ENCODE data around the gene TPPP. TPM values are rescaled to one million over a fixed set of nuclear protein-coding genes. Genes with fewer than 3 reads are reported as not detected.
"Not testable (repeated sequence)": the region's sequence is repeated elsewhere in the genome, so short reads cannot be mapped to it uniquely, and the experiment has no call there.

The TPPP gene
- total and polyA plus RNA-seq, 2 experiments from 2014 or later, result not detected

- H3K27me3 ChIP-seq (replicated peaks; ENCODE audit: insufficient read depth), result peaks cover 11% of the 10 kb centered on the region
- H3K4me2 ChIP-seq (ENCODE audit: unreplicated experiment); H4K20me1 ChIP-seq (ENCODE audit: insufficient read depth); H2AFZ ChIP-seq; H3K27ac ChIP-seq; H3K4me3 ChIP-seq; DNase-seq; H3K79me2 ChIP-seq (ENCODE audit: insufficient read depth); H3K9ac ChIP-seq; H3K9me2 ChIP-seq (ENCODE audit: insufficient read depth); in situ Hi-C loops (cut with MboI); H3K36me3 ChIP-seq (ENCODE audit: low read depth); H3F3A ChIP-seq (ENCODE audit: insufficient read depth); H3K9me3 ChIP-seq (ENCODE audit: low read depth); H3K4me1 ChIP-seq (ENCODE audit: insufficient read depth): not testable (repeated sequence)
- 31 to 43% methylated on average over 2 to 4 of the region's 4 CpGs for WGBS, 2 experiments (ENCODE audit: low coverage in 1 of 2, low lambda C conversion rate in 2 of 2, missing lambda C conversion rate in 2 of 2)
These were observed 30.2 kb upstream of the TPPP start for GRCh38 chr5:723309-723708.

- H3K9ac ChIP-seq; H2AFZ ChIP-seq; H3K4me2 ChIP-seq (ENCODE audit: unreplicated experiment); H3K27ac ChIP-seq; H3K4me1 ChIP-seq (ENCODE audit: insufficient read depth); H4K20me1 ChIP-seq (ENCODE audit: insufficient read depth); H3F3A ChIP-seq (ENCODE audit: insufficient read depth); H3K9me3 ChIP-seq (ENCODE audit: low read depth); H3K36me3 ChIP-seq (ENCODE audit: low read depth); H3K27me3 ChIP-seq (replicated peaks; ENCODE audit: insufficient read depth); in situ Hi-C loops (cut with MboI); H3K4me3 ChIP-seq; H3K79me2 ChIP-seq (ENCODE audit: insufficient read depth); H3K9me2 ChIP-seq (ENCODE audit: insufficient read depth); DNase-seq: not testable (repeated sequence)
- 18 to 30% methylated on average over 1 of the region's 1 CpG for WGBS, 2 experiments (ENCODE audit: low coverage in 1 of 2, low lambda C conversion rate in 2 of 2, missing lambda C conversion rate in 2 of 2)
These were observed 26.2 kb upstream of the TPPP start for GRCh38 chr5:719379-719778.

GRCh38 chr5:717143-717542, 24.0 kb upstream of the TPPP start:
- WGBS, 2 experiments (ENCODE audit: low coverage in 1 of 2, low lambda C conversion rate in 2 of 2, missing lambda C conversion rate in 2 of 2), result 22 to 30% methylated on average over 7 of the region's 7 CpGs
- DNase-seq, result no peak
- peaks cover 10% of the 10 kb centered on the region; the same call in 1 of the 2 replicates for H3K27me3 ChIP-seq (replicated peaks; ENCODE audit: insufficient read depth)
- H3K4me2 ChIP-seq (ENCODE audit: unreplicated experiment), result no peak overlapping the region
- no peak overlapping the region for H3K27ac ChIP-seq
- in situ Hi-C loops (cut with MboI), result no loop called here
- no peak overlapping the region for H2AFZ ChIP-seq
- H3K9me2 ChIP-seq (ENCODE audit: insufficient read depth), result no peaks in the 10 kb centered on the region
- no peak for TF ChIP-seq EZH2 (IDR thresholded peaks at IDR 0.05; ENCODE audit: insufficient read depth, poor library complexity, severe bottlenecking)
- no peaks in the 10 kb centered on the region for H3K36me3 ChIP-seq (ENCODE audit: low read depth)
- H3K9me3 ChIP-seq (ENCODE audit: low read depth), result no peaks in the 10 kb centered on the region
- no peaks in the 10 kb centered on the region for H4K20me1 ChIP-seq (ENCODE audit: insufficient read depth)
- H3K79me2 ChIP-seq (ENCODE audit: insufficient read depth), result no peaks in the 10 kb centered on the region
- H3F3A ChIP-seq (ENCODE audit: insufficient read depth), result no peaks in the 10 kb centered on the region
- H3K9ac ChIP-seq, result no peak overlapping the region
- no peak overlapping the region for H3K4me3 ChIP-seq
- H3K4me1 ChIP-seq (ENCODE audit: insufficient read depth), result no peaks in the 10 kb centered on the region

- DNase-seq; in situ Hi-C loops (cut with MboI); H3K9me3 ChIP-seq (ENCODE audit: low read depth); H2AFZ ChIP-seq; H3F3A ChIP-seq (ENCODE audit: insufficient read depth); H3K9ac ChIP-seq; H3K27ac ChIP-seq; H4K20me1 ChIP-seq (ENCODE audit: insufficient read depth); H3K4me2 ChIP-seq (ENCODE audit: unreplicated experiment); H3K9me2 ChIP-seq (ENCODE audit: insufficient read depth); H3K79me2 ChIP-seq (ENCODE audit: insufficient read depth); H3K4me1 ChIP-seq (ENCODE audit: insufficient read depth); H3K4me3 ChIP-seq; H3K27me3 ChIP-seq (replicated peaks; ENCODE audit: insufficient read depth); H3K36me3 ChIP-seq (ENCODE audit: low read depth): not testable (repeated sequence)
- WGBS, 2 experiments (ENCODE audit: low coverage in 1 of 2, low lambda C conversion rate in 2 of 2, missing lambda C conversion rate in 2 of 2), result 8 to 14% methylated on average over 4 of the region's 4 CpGs
These were observed 23.6 kb upstream of the TPPP start for GRCh38 chr5:716740-717139.

GRCh38 chr5:715636-716035, 22.5 kb upstream of the TPPP start:
- H3K79me2 ChIP-seq (ENCODE audit: insufficient read depth); H3K4me1 ChIP-seq (ENCODE audit: insufficient read depth); H3K9me3 ChIP-seq (ENCODE audit: low read depth); H3K27me3 ChIP-seq (replicated peaks; ENCODE audit: insufficient read depth); H3K9ac ChIP-seq; H3F3A ChIP-seq (ENCODE audit: insufficient read depth); H2AFZ ChIP-seq; H3K9me2 ChIP-seq (ENCODE audit: insufficient read depth); H3K27ac ChIP-seq; H3K4me2 ChIP-seq (ENCODE audit: unreplicated experiment); DNase-seq; in situ Hi-C loops (cut with MboI); H3K36me3 ChIP-seq (ENCODE audit: low read depth); H3K4me3 ChIP-seq; H4K20me1 ChIP-seq (ENCODE audit: insufficient read depth): not testable (repeated sequence)
- 30 to 35% methylated on average over 4 of the region's 4 CpGs for WGBS, 2 experiments (ENCODE audit: low coverage in 1 of 2, low lambda C conversion rate in 2 of 2, missing lambda C conversion rate in 2 of 2)

- H3F3A ChIP-seq (ENCODE audit: insufficient read depth); DNase-seq; H3K4me1 ChIP-seq (ENCODE audit: insufficient read depth); H3K79me2 ChIP-seq (ENCODE audit: insufficient read depth); H3K27me3 ChIP-seq (replicated peaks; ENCODE audit: insufficient read depth); H3K4me3 ChIP-seq; in situ Hi-C loops (cut with MboI); H3K9me2 ChIP-seq (ENCODE audit: insufficient read depth); H3K27ac ChIP-seq; H3K4me2 ChIP-seq (ENCODE audit: unreplicated experiment); H3K9ac ChIP-seq; H2AFZ ChIP-seq; H3K36me3 ChIP-seq (ENCODE audit: low read depth); H4K20me1 ChIP-seq (ENCODE audit: insufficient read depth); H3K9me3 ChIP-seq (ENCODE audit: low read depth): not testable (repeated sequence)
- 35 to 37% methylated on average over 8 of the region's 8 CpGs for WGBS, 2 experiments (ENCODE audit: low coverage in 1 of 2, low lambda C conversion rate in 2 of 2, missing lambda C conversion rate in 2 of 2)
These were observed 21.3 kb upstream of the TPPP start for GRCh38 chr5:714215-715118.

GRCh38 chr5:713686-714085, 20.5 kb upstream of the TPPP start:
- H3K9me3 ChIP-seq (ENCODE audit: low read depth); in situ Hi-C loops (cut with MboI); H3F3A ChIP-seq (ENCODE audit: insufficient read depth); H3K27ac ChIP-seq; H3K9me2 ChIP-seq (ENCODE audit: insufficient read depth); H3K36me3 ChIP-seq (ENCODE audit: low read depth); H3K9ac ChIP-seq; H3K4me3 ChIP-seq; H4K20me1 ChIP-seq (ENCODE audit: insufficient read depth); H3K4me2 ChIP-seq (ENCODE audit: unreplicated experiment); H3K27me3 ChIP-seq (replicated peaks; ENCODE audit: insufficient read depth); DNase-seq; H3K79me2 ChIP-seq (ENCODE audit: insufficient read depth); H3K4me1 ChIP-seq (ENCODE audit: insufficient read depth); H2AFZ ChIP-seq: not testable (repeated sequence)
- WGBS, 2 experiments (ENCODE audit: low coverage in 1 of 2, low lambda C conversion rate in 2 of 2, missing lambda C conversion rate in 2 of 2), result 26 to 34% methylated on average over 3 of the region's 3 CpGs

Measured in GM23248 (cell line).